Suprapubic skin (tissue), 4 donors: ENCODE results near the gene DGUOK. TPM values are rescaled to one million over a fixed set of nuclear protein-coding genes. Genes with fewer than 3 reads are reported as not detected.

Experiments used
- DNase-seq, 2 donors: peaks; one replicate each; pipeline ENCODE4 v3.0.0-alpha.2; 2019; ENCODE audit warnings: low spot score in 2 of 2
- H3K27ac ChIP-seq: fragments of 200-600 bp; sonication (generic); one replicate; pipeline ENCODE4 v1.5.1; 2019
- H3K27me3 ChIP-seq: fragments of 200-600 bp; sonication (generic); one replicate; pipeline ENCODE4 v1.5.1; 2019
- H3K36me3 ChIP-seq: fragments of 200-600 bp; sonication (generic); one replicate; pipeline ENCODE4 v1.5.1; 2019
- H3K4me1 ChIP-seq: fragments of 200-600 bp; sonication (generic); one replicate; pipeline ENCODE4 v1.5.1; 2019
- H3K4me3 ChIP-seq: fragments of 200-600 bp; sonication (generic); one replicate; pipeline ENCODE4 v1.5.1; 2019; ENCODE audit warnings: mild to moderate bottlenecking
- H3K9me3 ChIP-seq: fragments of 200-600 bp; sonication (generic); one replicate; pipeline ENCODE4 v1.5.1; 2019
- CTCF ChIP-seq, 2 donors: fragments of 200-600 bp in 1 of 2; fragments of 450-650 bp in 1 of 2; sonication (generic) in 1 of 2; IDR thresholded peaks; one replicate each; pipeline ENCODE4 v1.5.1; 2016 to 2019; ENCODE audit warnings: antibody characterized with exemption in 2 of 2, mild to moderate bottlenecking in 1 of 2, moderate library complexity in 1 of 2
- EP300 ChIP-seq: sonication (generic); formaldehyde crosslinking; IDR thresholded peaks from one replicate; pipeline ENCODE4 v1.6.1; 2017; ENCODE audit warnings: antibody characterized with exemption
- POLR2A ChIP-seq, 2 donors: fragments of 450-650 bp; IDR thresholded peaks; one replicate each; pipeline ENCODE4 v1.6.1; 2017; ENCODE audit warnings: antibody characterized with exemption in 2 of 2, mild to moderate bottlenecking in 2 of 2, moderate library complexity in 2 of 2
- POLR2AphosphoS5 ChIP-seq, 3 donors: sonication (generic); formaldehyde crosslinking; IDR thresholded peaks; one replicate each; pipeline ENCODE4 v1.6.1; 2017; ENCODE audit warnings: antibody characterized with exemption in 3 of 3
- WGBS: methylation state at CpG from one replicate; pipeline ENCODE4 v1.1.5; 2018; 5-methylcytosine and 5-hydroxymethylcytosine counted together
- total RNA-seq, 4 donors: library from RNA; depleted of rRNA; stranded (reverse); fragments of >200 nt; gene quantifications; one replicate each; pipeline ENCODE4 v1.1.0, GENCODE V29; 2016

Gene DGUOK
- total RNA-seq, 4 donors from 2014 or later: 26.2 to 74.9 (median 48.1) TPM

DNA sequence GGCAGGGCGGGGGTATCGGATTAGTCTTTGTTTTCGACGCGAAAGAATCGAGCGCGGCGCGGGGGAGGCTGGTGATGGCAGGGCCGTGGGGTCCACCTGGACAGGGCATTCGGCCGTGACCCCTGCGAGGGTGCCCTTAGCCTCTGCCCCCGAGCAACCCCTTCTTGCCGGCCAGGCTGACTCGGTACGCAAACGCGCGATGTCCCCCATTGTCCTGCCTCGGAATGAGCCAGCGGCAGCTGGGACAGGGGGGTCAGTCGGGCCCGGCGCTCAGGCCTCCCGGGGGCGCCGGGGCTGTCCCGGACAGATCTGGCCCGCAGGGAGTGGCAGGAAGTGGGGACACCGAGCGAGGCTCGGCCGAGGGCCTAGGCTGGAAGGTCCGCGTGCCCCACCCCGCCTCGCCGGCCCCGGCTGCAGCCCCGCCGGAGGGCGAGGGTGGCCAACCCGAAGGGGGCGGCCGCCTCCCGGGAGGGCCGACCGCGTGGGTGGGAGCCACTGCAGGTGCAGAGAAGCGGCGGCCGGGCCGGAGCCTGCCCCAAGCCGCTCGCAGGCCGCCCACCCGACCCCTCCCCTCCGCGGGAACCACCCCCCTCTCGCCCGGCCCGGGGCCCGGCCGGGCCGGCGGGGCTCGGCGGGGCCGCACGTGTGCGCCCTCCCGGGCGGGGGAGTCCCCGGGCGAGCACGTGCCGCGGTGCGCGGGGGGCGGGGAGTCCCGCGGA lies 57.7 kb downstream of the DGUOK start, which contains the start of gene TET3:
Gene TET3, plus strand, starts transcription at position 708 of the 719 bp plus-strand sequence. CDS start 1,494 bp downstream, outside the sequence.
- Histone ChIP-seq H3K4me1 (peaks cover 86% of the 10 kb centered on the region), H3K9me3 (no peaks in the 10 kb centered on the region), H3K27ac (peak within 1 kb of the TSS; percentile 97), H3K36me3 (no peaks in the 10 kb centered on the region), H3K4me3 (peak within 1 kb of the TSS; percentile 74), H3K27me3 (no peaks in the 10 kb centered on the region)
- DNase-seq: no peak
- no peak for TF ChIP-seq CTCF (IDR thresholded peaks at IDR 0.05)
- no peak for TF ChIP-seq EP300
- no peak for TF ChIP-seq POLR2A (IDR thresholded peaks at IDR 0.05)
- no peak for TF ChIP-seq POLR2AphosphoS5 (IDR thresholded peaks at IDR 0.05)
- WGBS: no CpG with 5 or more reads among the region's 85 CpGs

- peaks cover 81% of the 10 kb centered on the region for H3K4me1 ChIP-seq
- H3K27ac ChIP-seq: peak overlapping the region; percentile 97
- WGBS: no CpG with 5 or more reads among the region's 58 CpGs
- H3K9me3 ChIP-seq: no peaks in the 10 kb centered on the region
- H3K36me3 ChIP-seq: no peaks in the 10 kb centered on the region
- DNase-seq: no peak
- peak overlapping the region; percentile 74 for H3K4me3 ChIP-seq
- TF ChIP-seq EP300: no peak
- TF ChIP-seq CTCF (IDR thresholded peaks at IDR 0.05): no peak
- peak in 1 of 2 donors; percentile 46 for TF ChIP-seq POLR2A (IDR thresholded peaks at IDR 0.05)
- TF ChIP-seq POLR2AphosphoS5 (IDR thresholded peaks at IDR 0.05): no peak
- no peaks in the 10 kb centered on the region for H3K27me3 ChIP-seq
These were observed 58.2 kb downstream of the DGUOK start for GRCh38 chr2:73984922-73985307.

DNA sequence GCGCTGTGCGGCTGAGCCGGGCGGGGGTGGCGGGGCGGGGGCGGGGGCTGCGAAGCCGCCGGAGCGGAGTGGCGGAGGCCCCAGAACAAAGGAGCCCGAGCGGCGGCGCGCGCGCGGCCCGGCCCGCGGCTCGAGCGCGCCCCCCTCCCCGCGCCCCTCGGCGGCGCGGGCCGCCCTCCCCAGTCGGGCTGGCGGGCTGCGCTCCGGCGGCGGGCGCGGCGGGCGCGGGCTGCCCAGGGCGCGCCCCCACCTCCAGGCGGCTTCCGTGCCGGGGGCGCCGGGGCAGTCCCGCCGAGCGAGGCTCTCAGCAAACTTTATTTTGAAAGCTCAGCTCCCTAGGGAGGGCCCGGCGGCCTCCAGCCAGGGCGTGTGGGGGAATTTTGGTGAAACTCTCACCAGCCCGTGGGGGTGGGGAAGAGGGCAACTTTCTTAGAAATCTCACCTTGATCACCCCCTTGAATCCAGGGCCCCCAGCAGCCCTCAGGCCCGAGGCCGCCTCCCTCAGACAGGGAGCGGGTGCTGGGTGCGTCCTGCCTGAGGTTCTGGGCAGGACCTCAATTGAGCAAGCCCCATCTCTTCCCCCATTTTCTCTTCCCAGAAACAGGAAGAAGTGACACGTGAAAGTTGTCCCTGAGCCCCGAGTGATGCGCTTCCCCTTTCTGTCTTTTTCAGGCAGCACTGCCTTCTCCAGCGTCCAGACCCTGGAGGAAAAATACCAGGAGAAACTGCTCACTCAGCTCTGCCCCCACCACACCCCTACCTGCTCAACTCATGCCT lies 58.8 kb downstream of the DGUOK start:
- H3K27me3 ChIP-seq: no peaks in the 10 kb centered on the region
- H3K9me3 ChIP-seq: no peaks in the 10 kb centered on the region
- peak in 1 of 2 donors; percentile 72 for DNase-seq
- H3K27ac ChIP-seq: peak overlapping the region; percentile 97
- H3K4me1 ChIP-seq: peaks cover 75% of the 10 kb centered on the region
- 9% methylated on average over 10 of the region's 66 CpGs for WGBS
- no peaks in the 10 kb centered on the region for H3K36me3 ChIP-seq
- peak overlapping the region; percentile 74 for H3K4me3 ChIP-seq
- no peak for TF ChIP-seq EP300
- peak in 1 of 2 donors; percentile 43 for TF ChIP-seq POLR2A (IDR thresholded peaks at IDR 0.05)

- Histone ChIP-seq H3K27ac (peak overlapping the region; percentile 97), H3K4me3 (peak overlapping the region; percentile 74)
These were observed 59.5 kb downstream of the DGUOK start for GRCh38 chr2:73986085-73986681.

More at GRCh38 chr2:73986085-73986681, 59.5 kb downstream of the DGUOK start:
- H3K4me1 ChIP-seq: peaks cover 68% of the 10 kb centered on the region
- no peak for DNase-seq
- TF ChIP-seq CTCF (IDR thresholded peaks at IDR 0.05) (no peak), POLR2A (IDR thresholded peaks at IDR 0.05) (no peak), POLR2AphosphoS5 (IDR thresholded peaks at IDR 0.05) (no peak), EP300 (no peak)
- H3K36me3 ChIP-seq: no peaks in the 10 kb centered on the region
- no peaks in the 10 kb centered on the region for H3K9me3 ChIP-seq
- 68% methylated on average over 19 of the region's 21 CpGs for WGBS
- no peaks in the 10 kb centered on the region for H3K27me3 ChIP-seq
